Body of pancreas (tissue), 4 donors: ENCODE results near the gene CEMIP2.

ENCODE experiments used
- CTCF ChIP-seq, 7 experiments: fragments of 450-650 bp in 4 of 7; fragments of 200-600 bp in 3 of 7; sonication (generic) in 3 of 7; IDR thresholded peaks; one replicate each; pipeline ENCODE4 v1.5.1; 2016 to 2019; ENCODE audit warnings: antibody characterized with exemption in 7 of 7
- POLR2A ChIP-seq, 3 donors: fragments of 450-650 bp; IDR thresholded peaks; one replicate each; pipeline ENCODE4 v1.6.1; 2016; ENCODE audit warnings: antibody characterized with exemption in 3 of 3, mild to moderate bottlenecking in 2 of 3

DNA sequence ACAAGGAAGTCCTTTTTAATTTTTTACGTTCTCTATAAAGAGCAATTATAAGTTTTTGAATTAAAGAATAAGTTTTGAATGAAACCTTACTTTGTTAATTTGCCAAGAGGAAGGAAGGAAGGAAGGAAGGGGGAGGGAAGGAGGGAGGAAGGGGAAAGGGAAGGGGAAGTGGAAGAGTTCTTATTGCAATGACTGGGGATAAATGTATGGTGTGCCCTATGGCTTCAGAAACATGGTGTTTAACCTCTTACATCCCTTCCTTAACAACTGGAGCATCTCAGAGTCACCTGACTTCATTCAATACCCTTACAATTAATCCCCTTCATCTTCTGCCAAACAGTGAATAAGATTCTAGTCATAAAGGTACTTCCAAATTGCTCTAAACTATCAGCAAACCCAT is 16.0 kb downstream of the CEMIP2 start:
- no peak for TF ChIP-seq CTCF (IDR thresholded peaks at IDR 0.05)
- TF ChIP-seq POLR2A (IDR thresholded peaks at IDR 0.05), result no peak
